Ascending aorta (tissue), 2 donors: ENCODE data around the gene BTBD17. TPM values are rescaled to one million over a fixed set of nuclear protein-coding genes. Genes with fewer than 3 reads are reported as not detected.

Source experiments
- DNase-seq, 2 donors: peaks; one replicate each; pipeline ENCODE4 v3.0.0-alpha.2; 2019; ENCODE audit warnings: low spot score in 2 of 2
- H3K27ac ChIP-seq, 2 donors: fragments of 200-600 bp; sonication (generic); one replicate each; pipeline ENCODE4 v1.5.1; 2016 to 2017; ENCODE audit warnings: mild to moderate bottlenecking in 1 of 2
- H3K27me3 ChIP-seq: fragments of 200-600 bp; sonication (generic); one replicate; pipeline ENCODE4 v1.5.1; 2017
- H3K36me3 ChIP-seq, 2 donors: fragments of 200-600 bp; sonication (generic); one replicate each; pipeline ENCODE4 v1.5.1; 2016
- H3K4me1 ChIP-seq, 2 donors: fragments of 200-600 bp; sonication (generic); one replicate each; pipeline ENCODE4 v1.5.1; 2016 to 2017; ENCODE audit warnings: mild to moderate bottlenecking in 1 of 2
- H3K4me3 ChIP-seq, 2 donors: fragments of 200-600 bp; sonication (generic); one replicate each; pipeline ENCODE4 v1.5.1; 2016 to 2017; ENCODE audit warnings: mild to moderate bottlenecking in 1 of 2
- H3K9me3 ChIP-seq, 2 donors: fragments of 200-600 bp; sonication (generic); one replicate each; pipeline ENCODE4 v1.5.1; 2016
- CTCF ChIP-seq, 3 experiments: fragments of 200-600 bp in 2 of 3; fragments of 450-650 bp in 1 of 3; sonication (generic) in 2 of 3; IDR thresholded peaks; one replicate each; pipeline ENCODE4 v1.5.1; 2016 to 2019; ENCODE audit warnings: antibody characterized with exemption in 3 of 3, mild to moderate bottlenecking in 1 of 3, moderate library complexity in 1 of 3
- intact Hi-C: fragments of 100-400 bp; cut with DNase I; formaldehyde crosslinking; loops from one replicate; pipeline ENCODE4 v1.15.1; 2023
- total RNA-seq: library from RNA; depleted of rRNA; stranded (reverse); fragments of >200 nt; gene quantifications from one replicate; pipeline ENCODE4 v1.1.0, GENCODE V29; 2016

The BTBD17 gene
- total RNA-seq, 1 donor from 2014 or later = not detected

GRCh38 chr17:74404789-74405188, 43.1 kb upstream of the BTBD17 start:
- DNase-seq = no peak
- intact Hi-C loops = no loop called here
- H3K36me3 ChIP-seq = no peaks in the 10 kb centered on the region
- H3K4me1 ChIP-seq = no peaks in the 10 kb centered on the region
- no peak for TF ChIP-seq CTCF (IDR thresholded peaks at IDR 0.05)
- no peaks in the 10 kb centered on the region for H3K27me3 ChIP-seq
- no peak overlapping the region for H3K27ac ChIP-seq
- no peak overlapping the region for H3K4me3 ChIP-seq
- H3K9me3 ChIP-seq = no peaks in the 10 kb centered on the region

- no peak overlapping the region for H3K4me3 ChIP-seq
- intact Hi-C loops = no loop called here
Observed at GRCh38 chr17:74404218-74404617, 42.5 kb upstream of the BTBD17 start.

GRCh38 chr17:74403512-74404137, 42.0 kb upstream of the BTBD17 start:
- no peak for DNase-seq
- no peaks in the 10 kb centered on the region for H3K27me3 ChIP-seq
- H3K4me1 ChIP-seq = no peaks in the 10 kb centered on the region
- intact Hi-C loops = no loop called here
- TF ChIP-seq CTCF (IDR thresholded peaks at IDR 0.05) = no peak
- H3K4me3 ChIP-seq = no peak overlapping the region
- no peaks in the 10 kb centered on the region for H3K9me3 ChIP-seq
- no peak overlapping the region for H3K27ac ChIP-seq
- no peaks in the 10 kb centered on the region for H3K36me3 ChIP-seq

More at GRCh38 chr17:74404218-74404617, 42.5 kb upstream of the BTBD17 start:
- no peaks in the 10 kb centered on the region for H3K9me3 ChIP-seq
- no peak overlapping the region for H3K27ac ChIP-seq
- H3K4me1 ChIP-seq = no peaks in the 10 kb centered on the region
- no peak for DNase-seq
- H3K27me3 ChIP-seq = no peaks in the 10 kb centered on the region
- H3K36me3 ChIP-seq = no peaks in the 10 kb centered on the region
- TF ChIP-seq CTCF (IDR thresholded peaks at IDR 0.05) = no peak

GRCh38 chr17:74402048-74402447, 40.4 kb upstream of the BTBD17 start:
- intact Hi-C loops = no loop called here
- no peaks in the 10 kb centered on the region for H3K4me1 ChIP-seq
- H3K9me3 ChIP-seq = no peaks in the 10 kb centered on the region
- H3K27ac ChIP-seq = no peak overlapping the region
- no peak overlapping the region for H3K4me3 ChIP-seq
- no peaks in the 10 kb centered on the region for H3K36me3 ChIP-seq
- DNase-seq = no peak
- H3K27me3 ChIP-seq = no peaks in the 10 kb centered on the region
- no peak for TF ChIP-seq CTCF (IDR thresholded peaks at IDR 0.05)

- intact Hi-C loops = no loop called here
- no peak for DNase-seq
- Histone ChIP-seq H3K4me3 (no peak overlapping the region), H3K4me1 (peaks cover 0 to 13% of the 10 kb centered on the region in 2 donors), H3K36me3 (no peaks in the 10 kb centered on the region), H3K27me3 (no peaks in the 10 kb centered on the region), H3K27ac (no peak overlapping the region), H3K9me3 (no peaks in the 10 kb centered on the region)
- TF ChIP-seq CTCF (IDR thresholded peaks at IDR 0.05) = no peak
Observed at GRCh38 chr17:74396567-74396966, 34.9 kb upstream of the BTBD17 start.

GRCh38 chr17:74394977-74395376, 33.3 kb upstream of the BTBD17 start:
- Histone ChIP-seq H3K4me1 (peaks cover 0 to 13% of the 10 kb centered on the region in 2 donors), H3K4me3 (no peak overlapping the region), H3K27ac (peak overlapping the region; percentile 49 to 65), H3K9me3 (no peaks in the 10 kb centered on the region), H3K36me3 (no peaks in the 10 kb centered on the region), H3K27me3 (no peaks in the 10 kb centered on the region)
- DNase-seq = no peak
- TF ChIP-seq CTCF (IDR thresholded peaks at IDR 0.05) = no peak
- intact Hi-C loops = no loop called here
